Naive thymus-derived CD4-positive, alpha-beta T cell (primary cell): Measurements from ENCODE around the gene NMBR. TPM values are rescaled to one million over a fixed set of nuclear protein-coding genes. Genes with fewer than 3 reads are reported as not detected.
"Not testable (repeated sequence)": the region's sequence is repeated elsewhere in the genome, so short reads cannot be mapped to it uniquely, and the experiment has no call there.

Experiments
- ATAC-seq: fragments of 150-1000 bp; cut with Tn5 transposase; 2 replicates; pipeline ENCODE4 v1.10.0; 2021; ENCODE audit warnings: mild to moderate bottlenecking, moderate library complexity
- CTCF ChIA-PET: fragments of 350-600 bp; sonication (Branson Sonifier 250); formaldehyde crosslinking; loops from one replicate; lab custom pipeline; 2021; ENCODE audit warnings: antibody characterized with exemption; lab: Charles Lee
- POLR2A ChIA-PET: fragments of 350-600 bp; sonication (Branson Sonifier 250); formaldehyde crosslinking; loops from one replicate; lab custom pipeline; 2021; ENCODE audit warnings: antibody characterized with exemption, inconsistent platforms; lab: Charles Lee
- DNase-seq, 9 donors: peaks; one replicate each; pipeline versions ENCODE4 v3.0.0 to v3.0.0-alpha.2; 2020 to 2022; ENCODE audit warnings: mixed read lengths in 1 of 9
- H3K27ac ChIP-seq: one replicate; pipeline ENCODE4 v1.7.0; 2013; ENCODE audit warnings: mild to moderate bottlenecking, low read depth, low read length, moderate library complexity
- H3K27me3 ChIP-seq, 2 donors: one replicate each; pipeline ENCODE4 v1.7.0; 2013; ENCODE audit warnings: low read length in 2 of 2, mild to moderate bottlenecking in 2 of 2, moderate library complexity in 2 of 2; ENCODE audit not compliant: control insufficient read depth in 2 of 2, insufficient read depth in 2 of 2
- H3K36me3 ChIP-seq, 3 experiments: 1 replicate in 2 of 3; 2 replicates in 1 of 3; pipeline ENCODE4 v1.7.0; 2013; ENCODE audit warnings: low read length in 3 of 3, mild to moderate bottlenecking in 3 of 3, moderate library complexity in 1 of 3; ENCODE audit not compliant: insufficient read depth in 3 of 3, control insufficient read depth in 2 of 3
- H3K4me1 ChIP-seq, 2 donors: one replicate each; pipeline ENCODE4 v1.7.0; 2013; ENCODE audit warnings: low read length in 2 of 2, mild to moderate bottlenecking in 2 of 2, moderate library complexity in 1 of 2; ENCODE audit not compliant: control insufficient read depth in 2 of 2, insufficient read depth in 2 of 2
- H3K4me3 ChIP-seq: 2 replicates; pipeline ENCODE4 v1.7.0; 2013; ENCODE audit warnings: mild to moderate bottlenecking, low read length
- H3K9me3 ChIP-seq, 3 experiments: 1 replicate in 2 of 3; 2 replicates in 1 of 3; pipeline ENCODE4 v1.7.0; 2013; ENCODE audit warnings: low read length in 3 of 3; ENCODE audit not compliant: control insufficient read depth in 2 of 3
- H3K27ac Mint-ChIP-seq, 9 donors: one replicate each; pipeline ENCODE4 v1.8.0; 2020 to 2022; ENCODE audit warnings: mixed read lengths in 9 of 9, mild to moderate bottlenecking in 8 of 9, moderate library complexity in 5 of 9, inconsistent platforms in 2 of 9
- H3K27me3 Mint-ChIP-seq, 5 donors: one replicate each; pipeline ENCODE4 v1.8.0; 2021 to 2022; ENCODE audit warnings: mixed read lengths in 5 of 5, mild to moderate bottlenecking in 1 of 5
- H3K36me3 Mint-ChIP-seq, 5 donors: one replicate each; pipeline ENCODE4 v1.8.0; 2020 to 2022; ENCODE audit warnings: mixed read lengths in 5 of 5, mild to moderate bottlenecking in 3 of 5, inconsistent platforms in 1 of 5
- H3K4me1 Mint-ChIP-seq, 7 donors: one replicate each; pipeline ENCODE4 v1.8.0; 2020 to 2022; ENCODE audit warnings: mixed read lengths in 7 of 7, mild to moderate bottlenecking in 3 of 7, inconsistent platforms in 1 of 7
- H3K4me3 Mint-ChIP-seq, 10 donors: one replicate each; pipeline ENCODE4 v1.8.0; 2020 to 2022; ENCODE audit warnings: mild to moderate bottlenecking in 10 of 10, mixed read lengths in 10 of 10, moderate library complexity in 6 of 10, inconsistent platforms in 2 of 10
- H3K9me3 Mint-ChIP-seq, 11 donors: one replicate each; pipeline ENCODE4 v1.8.0; 2020 to 2022; ENCODE audit warnings: mixed read lengths in 11 of 11, mild to moderate bottlenecking in 4 of 11, inconsistent platforms in 1 of 11, moderate library complexity in 1 of 11
- intact Hi-C, 2 donors: fragments of 100-400 bp; cut with micrococcal nuclease; formaldehyde crosslinking; loops; one replicate each; pipeline ENCODE4 v1.15.1; 2023
- polyA plus RNA-seq, 2 donors: library from polyadenylated mRNA; unstranded; fragments of 300-500 nt; fragmentation: Illumina TruSeq; gene quantifications; one replicate each; pipeline ENCODE4 v1.2.3, GENCODE V29; 2021
- total RNA-seq, 6 experiments: library from RNA in 5 of 6; stranded (reverse) in 5 of 6; gene quantifications; 1 replicate in 5 of 6; 2 replicates in 1 of 6; pipeline ENCODE4 v1.2.3 and lab custom pipeline; 2021 to 2026

NMBR gene
- total and polyA plus RNA-seq, 7 experiments from 2014 or later: not detected

DNA sequence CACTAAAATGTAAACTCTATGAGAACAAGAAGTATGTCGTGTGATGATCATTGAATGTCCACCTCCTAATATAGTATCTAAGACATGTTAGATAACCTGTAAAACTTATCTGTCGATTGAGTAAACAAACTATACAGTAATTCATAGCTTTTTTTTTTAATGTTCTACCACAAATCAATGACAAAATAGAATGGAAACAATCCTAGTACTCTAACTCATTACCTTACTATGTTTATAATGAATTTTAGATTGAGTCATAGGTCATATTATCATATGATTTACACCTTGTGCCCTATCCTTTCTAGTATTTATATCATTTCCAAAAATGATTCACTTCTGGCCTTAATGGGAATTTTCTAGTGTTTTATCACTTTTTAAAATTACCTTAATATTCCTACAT lies 6.3 kb upstream of the NMBR start:
- H3K36me3 ChIP-seq: no peaks in the 10 kb centered on the region
- CTCF ChIA-PET: interaction anchor here (1.5 kb wide), 1 partner anchor 11 kb away, joined by 4 read pairs; no protein-coding TSS in a partner anchor
- H3K27ac ChIP-seq: no peak overlapping the region
- Mint-ChIP-seq H3K4me3 (peak overlapping the region in 3 of 10 donors; percentile 4 to 47 (median 25)), H3K27me3 (no peaks in the 10 kb centered on the region), H3K27ac (peak overlapping the region in 4 of 9 donors; percentile 2 to 43 (median 21)), H3K9me3 (no peaks in the 10 kb centered on the region), H3K4me1 (peaks cover 40 to 87% (median 77%) of the 10 kb centered on the region in 7 donors), H3K36me3 (peaks cover 0 to 18% (median 5%) of the 10 kb centered on the region in 5 donors)
- no peaks in the 10 kb centered on the region for H3K9me3 ChIP-seq
- ATAC-seq: no peak
- POLR2A ChIA-PET: no interaction called here
- no peak overlapping the region for H3K4me3 ChIP-seq
- H3K27me3 ChIP-seq: no peaks in the 10 kb centered on the region
- peaks cover 10 to 15% of the 10 kb centered on the region in 2 donors for H3K4me1 ChIP-seq
- intact Hi-C loops: no loop called here
- no peak for DNase-seq

DNA sequence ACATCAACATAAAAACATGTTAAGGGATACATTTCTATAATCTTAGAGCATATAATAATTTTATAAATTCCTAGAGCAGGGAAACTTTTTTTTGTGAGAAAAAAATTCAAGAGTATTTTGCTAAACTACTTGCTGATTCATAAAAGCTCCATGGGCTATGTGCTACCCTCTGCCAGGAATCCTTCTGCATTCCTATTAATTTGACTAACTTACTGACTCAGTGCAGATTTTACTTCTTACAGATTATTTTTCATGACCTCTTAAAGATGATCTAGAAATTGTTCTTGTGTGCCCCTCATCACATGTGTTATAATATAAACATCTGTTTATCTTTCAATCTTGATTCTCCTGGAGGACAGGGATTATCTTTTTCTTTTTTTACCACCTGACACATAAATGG lies 5.8 kb upstream of the NMBR start:
- no peaks in the 10 kb centered on the region for H3K9me3 Mint-ChIP-seq
- ChIA-PET POLR2A (no interaction called here), CTCF (no interaction called here)
- Histone ChIP-seq H3K27me3 (no peaks in the 10 kb centered on the region), H3K36me3 (no peaks in the 10 kb centered on the region), H3K4me3 (no peak overlapping the region), H3K27ac (no peak overlapping the region), H3K4me1 (peaks cover 14 to 20% of the 10 kb centered on the region in 2 donors), H3K9me3 (no peaks in the 10 kb centered on the region)
- peaks cover 0 to 18% (median 5%) of the 10 kb centered on the region in 5 donors for H3K36me3 Mint-ChIP-seq
- H3K27ac Mint-ChIP-seq: peak overlapping the region in 4 of 9 donors; percentile 2 to 43 (median 21)
- H3K27me3 Mint-ChIP-seq: no peaks in the 10 kb centered on the region
- DNase-seq (no peak), ATAC-seq (no peak)
- H3K4me1 Mint-ChIP-seq: peaks cover 45 to 92% (median 81%) of the 10 kb centered on the region in 7 donors
- intact Hi-C loops: no loop called here
- peak overlapping the region in 3 of 10 donors; percentile 4 to 47 (median 25) for H3K4me3 Mint-ChIP-seq

DNA sequence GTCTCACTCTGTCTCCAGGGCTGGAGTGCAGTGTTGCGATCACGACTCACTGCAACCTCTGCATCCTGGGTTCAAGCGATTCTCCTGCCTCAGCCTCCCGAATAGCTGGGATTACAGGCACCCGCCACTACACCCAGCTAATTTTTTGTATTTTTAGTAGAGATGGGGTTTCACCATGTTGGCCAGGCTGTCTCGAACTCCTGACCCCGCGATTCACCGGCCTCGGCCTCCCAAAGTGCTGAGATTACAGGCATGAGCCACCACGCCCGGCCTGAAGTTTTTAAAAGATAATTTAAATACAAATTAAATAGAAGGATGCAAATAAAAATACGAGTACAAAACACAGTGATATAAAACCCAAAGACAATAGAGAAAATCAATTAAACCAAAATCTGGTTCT lies 5.4 kb downstream of the NMBR start:
- intact Hi-C loops: loop anchor here (10.0 kb wide), 4 partner anchors 553 to 1873 kb away; no protein-coding TSS in a partner anchor
- H3K27me3 Mint-ChIP-seq: peaks cover 4 to 17% (median 11%) of the 10 kb centered on the region in 5 donors
- H3K27ac ChIP-seq, DNase-seq, H3K4me3 Mint-ChIP-seq, CTCF ChIA-PET, H3K9me3 Mint-ChIP-seq, H3K9me3 ChIP-seq, H3K4me1 ChIP-seq, H3K27me3 ChIP-seq, ATAC-seq, H3K36me3 ChIP-seq, H3K36me3 Mint-ChIP-seq, H3K27ac Mint-ChIP-seq, POLR2A ChIA-PET, H3K4me3 ChIP-seq: not testable (repeated sequence)
- peaks cover 0 to 18% (median 12%) of the 10 kb centered on the region in 7 donors for H3K4me1 Mint-ChIP-seq

DNA sequence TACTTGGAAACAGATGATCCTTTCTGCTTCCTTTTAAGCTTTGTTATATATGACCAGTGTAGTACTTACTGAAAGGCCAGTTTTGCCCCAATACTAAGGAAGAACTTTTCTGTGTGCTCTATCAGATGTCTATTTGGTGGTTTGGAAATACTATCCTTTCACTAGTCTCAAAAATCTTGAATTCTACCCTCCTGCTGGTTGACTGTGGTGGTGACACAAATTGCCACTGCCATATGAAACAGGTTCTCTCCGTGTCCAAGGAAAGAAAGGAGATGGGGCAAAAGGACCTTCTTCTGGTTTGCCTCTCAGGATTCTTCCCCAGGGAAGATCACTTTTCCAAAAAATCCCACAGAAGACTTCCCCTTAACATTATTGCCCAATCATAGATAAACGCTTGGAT lies 8.0 kb downstream of the NMBR start:
- ATAC-seq (no peak), DNase-seq (no peak)
- intact Hi-C loops: no loop called here
- Mint-ChIP-seq H3K4me3 (no peak overlapping the region), H3K9me3 (peaks cover 0 to 5% (median 0%) of the 10 kb centered on the region in 11 donors), H3K36me3 (no peaks in the 10 kb centered on the region), H3K27me3 (peaks cover 9 to 20% (median 14%) of the 10 kb centered on the region in 5 donors), H3K27ac (no peak overlapping the region), H3K4me1 (no peaks in the 10 kb centered on the region)
- Histone ChIP-seq H3K27ac (no peak overlapping the region), H3K36me3 (no peaks in the 10 kb centered on the region), H3K9me3 (no peaks in the 10 kb centered on the region), H3K4me1 (no peaks in the 10 kb centered on the region), H3K4me3 (no peak overlapping the region), H3K27me3 (no peaks in the 10 kb centered on the region)
- POLR2A ChIA-PET: no interaction called here
- CTCF ChIA-PET: interaction anchor here (0.6 kb wide), 1 partner anchor 359 kb away, joined by 3 read pairs; no protein-coding TSS in a partner anchor

DNA sequence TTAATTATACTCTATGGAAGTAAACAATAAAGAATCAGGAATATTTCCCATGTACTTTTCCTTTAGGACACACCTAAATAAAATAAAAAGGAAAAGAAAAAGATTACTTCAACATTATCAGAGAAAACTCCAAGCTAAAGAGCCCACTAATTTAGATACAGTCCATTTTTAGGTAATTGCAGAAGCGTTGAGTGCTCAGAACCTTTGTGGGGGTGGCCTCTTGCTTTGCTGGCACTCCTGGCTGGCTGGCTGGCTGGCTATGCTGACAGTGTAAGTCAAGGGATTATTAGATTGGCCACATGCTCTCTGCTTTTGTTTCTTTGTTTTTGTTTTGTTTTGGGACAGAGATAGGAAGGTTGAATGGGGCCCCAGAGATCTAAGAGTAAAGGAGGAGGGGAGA lies 14.3 kb downstream of the NMBR start, which contains the start of gene GJE1:
Gene GJE1 (plus strand): TSS at position 301 of the 400 bp plus-strand sequence. CDS start 234 bp downstream, outside the sequence.
- POLR2A ChIA-PET: no interaction called here
- no peak within 1 kb of the TSS for H3K4me3 ChIP-seq
- Mint-ChIP-seq H3K4me1 (no peaks in the 10 kb centered on the region), H3K9me3 (peaks cover 0 to 5% (median 0%) of the 10 kb centered on the region in 11 donors), H3K27ac (no peak within 1 kb of the TSS), H3K27me3 (peaks cover 24 to 45% (median 40%) of the 10 kb centered on the region in 5 donors), H3K4me3 (no peak within 1 kb of the TSS), H3K36me3 (peaks cover 0 to 3% (median 0%) of the 10 kb centered on the region in 5 donors)
- no peak within 1 kb of the TSS for H3K27ac ChIP-seq
- no peak for DNase-seq
- CTCF ChIA-PET: interaction anchor here (0.6 kb wide), 1 partner anchor 16 kb away, joined by 3 read pairs; no protein-coding TSS in a partner anchor
- no peaks in the 10 kb centered on the region for H3K4me1 ChIP-seq
- H3K27me3 ChIP-seq: no peaks in the 10 kb centered on the region
- no peaks in the 10 kb centered on the region for H3K9me3 ChIP-seq
- no peak for ATAC-seq
- no peaks in the 10 kb centered on the region for H3K36me3 ChIP-seq
- intact Hi-C loops: no loop called here

- Histone ChIP-seq H3K9me3 (no peaks in the 10 kb centered on the region), H3K36me3 (no peaks in the 10 kb centered on the region), H3K4me1 (no peaks in the 10 kb centered on the region), H3K27me3 (peaks cover 0 to 6% of the 10 kb centered on the region in 2 donors), H3K27ac (no peak overlapping the region), H3K4me3 (no peak overlapping the region)
- Mint-ChIP-seq H3K36me3 (peaks cover 0 to 3% (median 0%) of the 10 kb centered on the region in 5 donors), H3K9me3 (no peaks in the 10 kb centered on the region), H3K27me3 (peaks cover 27 to 48% (median 37%) of the 10 kb centered on the region in 5 donors), H3K4me3 (no peak overlapping the region), H3K27ac (no peak overlapping the region), H3K4me1 (no peaks in the 10 kb centered on the region)
- no peak for DNase-seq
- POLR2A ChIA-PET: no interaction called here
- CTCF ChIA-PET: no interaction called here
- intact Hi-C loops: no loop called here
- ATAC-seq: no peak
These were observed 16.1 kb downstream of the NMBR start for GRCh38 chr6:142130814-142131213.

DNA sequence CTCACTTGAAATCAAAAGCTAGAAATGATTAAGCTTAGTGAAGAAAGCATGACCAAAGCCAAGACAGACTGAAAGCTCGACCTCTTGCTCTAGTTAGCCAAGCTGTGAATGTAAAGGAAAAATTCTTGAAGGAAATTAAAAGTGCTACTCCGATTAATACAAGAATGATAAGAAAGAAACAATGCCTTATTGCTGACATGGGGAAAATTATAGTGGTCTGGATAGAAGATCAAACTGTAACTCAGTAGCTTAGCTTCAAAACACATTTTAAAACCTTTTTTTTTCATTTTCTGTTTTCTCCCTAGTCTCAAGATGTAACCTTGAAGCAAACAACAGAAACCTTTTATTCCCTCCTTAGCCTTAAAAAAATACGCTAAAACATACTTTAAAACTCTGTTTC lies 25.6 kb downstream of the NMBR start:
- no peak overlapping the region for H3K27ac ChIP-seq
- H3K27ac Mint-ChIP-seq: no peak overlapping the region
- H3K4me1 Mint-ChIP-seq: peaks cover 0 to 3% (median 0%) of the 10 kb centered on the region in 7 donors
- H3K27me3 Mint-ChIP-seq: peaks cover 0 to 30% (median 7%) of the 10 kb centered on the region in 5 donors
- no peak for DNase-seq
- H3K9me3 ChIP-seq: no peaks in the 10 kb centered on the region
- H3K4me3 Mint-ChIP-seq: no peak overlapping the region
- no peaks in the 10 kb centered on the region for H3K36me3 ChIP-seq
- intact Hi-C loops: no loop called here
- H3K4me1 ChIP-seq: no peaks in the 10 kb centered on the region
- ChIA-PET POLR2A (no interaction called here), CTCF (no interaction called here)
- ATAC-seq: no peak
- no peak overlapping the region for H3K4me3 ChIP-seq
- H3K36me3 Mint-ChIP-seq: no peaks in the 10 kb centered on the region
- peaks cover 0 to 5% of the 10 kb centered on the region in 2 donors for H3K27me3 ChIP-seq
- no peaks in the 10 kb centered on the region for H3K9me3 Mint-ChIP-seq
